Endothelial cell of umbilical vein (primary cell): ENCODE measurements around the gene SRBD1. TPM values are rescaled to one million over a fixed set of nuclear protein-coding genes. Genes with fewer than 3 reads are reported as not detected.

Source experiments
- BruUV-seq: library from RNA; stranded (reverse); fragments of 400-500 nt; replicated peaks from 2 replicates; lab custom pipeline; 2021; lab: Mats Ljungman, UMichigan
- CTCF ChIA-PET: fragments of 300-600, 350-600 bp; sonication (Branson Sonifier 250); formaldehyde crosslinking; loops from one replicate; lab custom pipeline; 2021; ENCODE audit warnings: antibody characterized with exemption, inconsistent platforms; lab: Charles Lee
- POLR2A ChIA-PET: fragments of 300-600, 350-600 bp; sonication (Branson Sonifier 250); formaldehyde crosslinking; loops from one replicate; lab custom pipeline; 2021; ENCODE audit warnings: antibody characterized with exemption, inconsistent platforms; lab: Charles Lee
- DNase-seq: peaks from one replicate; pipeline ENCODE4 v3.0.0-alpha.2; 2011; ENCODE audit warnings: low read depth, low spot score
- FAIRE-seq: peaks from 2 replicates; lab custom pipeline; 2011; peaks lifted over from hg19 to GRCh38; lab: Jason Lieb, UNC
- H2AFZ ChIP-seq: 2 replicates; pipeline ENCODE4 v1.6.0; 2012; ENCODE audit warnings: low read depth, low read length, control low read depth, inconsistent platforms
- H3K27ac ChIP-seq: 2 replicates; pipeline ENCODE4 v1.5.1; 2011; ENCODE audit warnings: low read depth, mild to moderate bottlenecking, control low read depth, low read length, moderate library complexity; ENCODE audit not compliant: insufficient read depth
- H3K27me3 ChIP-seq, 2 experiments: 2 replicates each; pipeline versions ENCODE4 v1.6.0 to v1.6.1; 2011; ENCODE audit warnings: low read length in 2 of 2, mixed read lengths in 1 of 2; ENCODE audit not compliant: control insufficient read depth in 2 of 2, insufficient read depth in 2 of 2
- H3K36me3 ChIP-seq, 2 experiments: 2 replicates in 1 of 2; 3 replicates in 1 of 2; pipeline ENCODE4 v1.5.1; 2011; ENCODE audit warnings: low read length in 2 of 2, mild to moderate bottlenecking in 1 of 2, moderate library complexity in 1 of 2; ENCODE audit not compliant: control insufficient read depth in 2 of 2, insufficient read depth in 2 of 2; ENCODE audit errors: extremely low read depth in 1 of 2
- H3K4me1 ChIP-seq: 3 replicates; pipeline ENCODE4 v1.5.1; 2011; ENCODE audit warnings: mild to moderate bottlenecking, low read length; ENCODE audit not compliant: control insufficient read depth, insufficient read depth; ENCODE audit errors: extremely low read depth
- H3K4me2 ChIP-seq: 2 replicates; pipeline ENCODE4 v1.6.1; 2011; ENCODE audit warnings: low read length, control low read depth, mixed read lengths; ENCODE audit not compliant: insufficient read depth
- H3K4me3 ChIP-seq, 3 experiments: fragments of 200-600 bp in 1 of 3; sonication (generic), shearing (Covaris generic) in 1 of 3; replicated peaks in 1 of 3; 2 replicates each; pipeline ENCODE4 v1.5.1; 2011 to 2016; ENCODE audit warnings: control low read depth in 3 of 3, low read length in 3 of 3, mild to moderate bottlenecking in 2 of 3, inconsistent platforms in 1 of 3, low read depth in 1 of 3, moderate library complexity in 1 of 3; ENCODE audit not compliant: insufficient read depth in 1 of 3
- H3K79me2 ChIP-seq: 2 replicates; pipeline ENCODE4 v1.6.0; 2012; ENCODE audit warnings: low read length, inconsistent platforms; ENCODE audit not compliant: control insufficient read depth, insufficient read depth
- H3K9ac ChIP-seq: replicated peaks from 2 replicates; pipeline ENCODE3; 2011; ENCODE audit warnings: low read length, control low read depth; ENCODE audit not compliant: insufficient read depth; ENCODE audit errors: extremely low read depth
- H3K9me1 ChIP-seq: replicated peaks from 3 replicates; pipeline ENCODE4 v1.6.0; 2011; ENCODE audit warnings: mild to moderate bottlenecking, low read length; ENCODE audit not compliant: control insufficient read depth, insufficient read depth; ENCODE audit errors: extremely low read depth
- H3K9me3 ChIP-seq: replicated peaks from 2 replicates; pipeline ENCODE4 v1.5.1; 2012; ENCODE audit warnings: low read length, inconsistent platforms; ENCODE audit not compliant: control insufficient read depth, insufficient read depth
- H4K20me1 ChIP-seq: replicated peaks from 2 replicates; pipeline ENCODE3; 2011; ENCODE audit warnings: mild to moderate bottlenecking, low read length; ENCODE audit not compliant: control insufficient read depth, insufficient read depth; ENCODE audit errors: extremely low read depth
- CTCF ChIP-seq, 2 donors: IDR thresholded peaks; 1 replicate in 1 of 2; 2 replicates in 1 of 2; pipeline ENCODE4 v1.5.1; 2011; ENCODE audit warnings: low read length in 2 of 2, mild to moderate bottlenecking in 2 of 2, moderate library complexity in 2 of 2, control low read depth in 1 of 2, inconsistent platforms in 1 of 2, low read depth in 1 of 2; ENCODE audit not compliant: insufficient read depth in 1 of 2; ENCODE audit errors: extremely low read depth in 1 of 2
- FOS ChIP-seq: IDR thresholded peaks from 2 replicates; pipeline ENCODE4 v1.6.1; 2011; ENCODE audit warnings: mild to moderate bottlenecking, low read length, moderate library complexity, borderline replicate concordance; ENCODE audit not compliant: insufficient read depth
- GATA2 ChIP-seq: IDR thresholded peaks from 2 replicates; pipeline ENCODE4 v1.7.0; 2011; ENCODE audit warnings: low read depth, mild to moderate bottlenecking, moderate library complexity, mixed read lengths, low read length; ENCODE audit not compliant: insufficient read length, insufficient read depth
- MAX ChIP-seq: IDR thresholded peaks from 2 replicates; pipeline ENCODE4 v1.6.1; 2011; ENCODE audit not compliant: insufficient read depth, insufficient read length
- POLR2A ChIP-seq: IDR thresholded peaks from 2 replicates; pipeline ENCODE4 v1.6.1; 2012; ENCODE audit warnings: low read depth, mild to moderate bottlenecking, control low read depth, low read length
- POLR2AphosphoS5 ChIP-seq: IDR thresholded peaks from 2 replicates; pipeline ENCODE4 v1.6.1; 2012; ENCODE audit warnings: low read depth, mild to moderate bottlenecking, control low read depth, low read length, moderate library complexity; ENCODE audit not compliant: insufficient read depth
- dilution Hi-C: fragments of 300-500 bp; cut with MboI; formaldehyde crosslinking; loops from one replicate; pipeline ENCODE4 v1.15.0; 2019; ENCODE audit warnings: low sequenced_read_pairs; ENCODE audit not compliant: extremely low pct_ligation_motif_present
- intact Hi-C: fragments of 100-400 bp; cut with micrococcal nuclease; formaldehyde crosslinking; loops from one replicate; pipeline ENCODE4 v1.10.0; 2022
- polyA plus RNA-seq, 4 experiments: library from polyadenylated mRNA; depleted of rRNA in 3 of 4; stranded (reverse) in 3 of 4; unstranded in 1 of 4; fragments of >200 nt; gene quantifications; 2 replicates each; pipeline versions ENCODE4 v1.2.1 to v1.2.3, GENCODE V29; 2011 to 2012; ENCODE audit warnings: missing spikeins in 1 of 4
- total RNA-seq: library from RNA; stranded (reverse); gene quantifications from 2 replicates; pipeline ENCODE4 v1.2.3, GENCODE V29; 2021

SRBD1 gene
- total and polyA plus RNA-seq, 2 donors (not counting 3 experiments of a cell fraction or from before 2014, with no cell fraction given): 3.7 to 12.5 TPM

GRCh38 chr2:45340318-45340717 is 270.7 kb downstream of the SRBD1 start:
- Histone ChIP-seq H3K36me3 (no peaks in the 10 kb centered on the region), H3K4me1 (no peaks in the 10 kb centered on the region), H3K4me3 (no peak overlapping the region), H3K9me1 (no peaks in the 10 kb centered on the region), H3K79me2 (no peaks in the 10 kb centered on the region), H3K27ac (no peak overlapping the region), H3K27me3 (peaks cover 0 to 1% of the 10 kb centered on the region in 2 experiments), H3K9ac (no peak overlapping the region), H2AFZ (no peak overlapping the region), H3K9me3 (no peaks in the 10 kb centered on the region), H3K4me2 (no peak overlapping the region), H4K20me1 (no peaks in the 10 kb centered on the region)
- TF ChIP-seq GATA2: no peak
- TF ChIP-seq FOS: no peak
- TF ChIP-seq POLR2A: no peak
- no peak for TF ChIP-seq MAX
- TF ChIP-seq POLR2AphosphoS5: no peak
- TF ChIP-seq CTCF (IDR thresholded peaks at IDR 0.05; ENCODE audit: extremely low read depth in 1 of 2, insufficient read depth in 1 of 2, low read depth in 1 of 2, low read length in 2 of 2): no peak
- CTCF ChIA-PET: interaction anchor here (1.0 to 2.8 kb wide), 2 partner anchors 10 to 13 kb away, joined by 3 to 18 read pairs; no protein-coding TSS in a partner anchor
- POLR2A ChIA-PET: no interaction called here
- no TSS peak for BruUV-seq
- FAIRE-seq (no peak), DNase-seq (no peak)
- intact Hi-C loops (no loop called here), dilution Hi-C loops (no loop called here)
